ENCODE data around the gene SUSD3. TPM values are rescaled to one million over a fixed set of nuclear protein-coding genes. Genes with fewer than 3 reads are reported as not detected.

The SUSD3 gene
- polyA plus RNA-seq, 4 donors, result 3.7 to 10.1 (median 3.8) TPM; not detected in 1

- WGBS, 3 donors, result 95 to 99% (median 96%) methylated on average over 4 of the region's 4 CpGs
- Histone ChIP-seq H3K27me3 (ENCODE audit: control insufficient read depth in 3 of 3, insufficient read depth in 3 of 3, low read length in 3 of 3) (no peaks in the 10 kb centered on the region), H3K9me3 (ENCODE audit: control insufficient read depth in 2 of 2, insufficient read depth in 1 of 2, low read depth in 1 of 2, low read length in 1 of 2) (no peaks in the 10 kb centered on the region), H3K4me3 (ENCODE audit: low read depth in 1 of 3, low read length in 3 of 3) (no peak overlapping the region), H3K36me3 (ENCODE audit: control insufficient read depth in 3 of 3, insufficient read depth in 2 of 3, low read depth in 1 of 3, low read length in 3 of 3) (peaks cover 0 to 13% (median 0%) of the 10 kb centered on the region in 3 donors), H3K27ac (ENCODE audit: low read depth in 1 of 3, low read length in 2 of 3) (no peak overlapping the region), H3K4me1 (ENCODE audit: control insufficient read depth in 3 of 3, insufficient read depth in 2 of 3, low read depth in 1 of 3, low read length in 2 of 3) (peaks cover 0 to 4% (median 0%) of the 10 kb centered on the region in 3 donors)
- no peak for FAIRE-seq
- DNase-seq, result no peak
Measured at GRCh38 chr9:93068956-93069355, 10.5 kb downstream of the SUSD3 start.

GRCh38 chr9:93071464-93071863, 13.0 kb downstream of the SUSD3 start:
- no peaks in the 10 kb centered on the region for H3K9me3 ChIP-seq (ENCODE audit: control insufficient read depth in 2 of 2, insufficient read depth in 1 of 2, low read depth in 1 of 2, low read length in 1 of 2)
- H3K27me3 ChIP-seq (ENCODE audit: control insufficient read depth in 3 of 3, insufficient read depth in 3 of 3, low read length in 3 of 3), result no peaks in the 10 kb centered on the region
- H3K4me1 ChIP-seq (ENCODE audit: control insufficient read depth in 3 of 3, insufficient read depth in 2 of 3, low read depth in 1 of 3, low read length in 2 of 3), result peaks cover 0 to 4% (median 0%) of the 10 kb centered on the region in 3 donors
- H3K36me3 ChIP-seq (ENCODE audit: control insufficient read depth in 3 of 3, insufficient read depth in 2 of 3, low read depth in 1 of 3, low read length in 3 of 3), result peaks cover 0 to 2% (median 0%) of the 10 kb centered on the region in 3 donors
- peak overlapping the region in 1 of 3 donors; percentile 8 for H3K27ac ChIP-seq (ENCODE audit: low read depth in 1 of 3, low read length in 2 of 3)
- FAIRE-seq (no peak), DNase-seq (no peak)
- H3K4me3 ChIP-seq (ENCODE audit: low read depth in 1 of 3, low read length in 3 of 3), result no peak overlapping the region
- WGBS, 3 donors, result 43 to 79% (median 72%) methylated on average over 7 of the region's 7 CpGs

- Histone ChIP-seq H3K9me3 (ENCODE audit: control insufficient read depth in 2 of 2, insufficient read depth in 1 of 2, low read depth in 1 of 2, low read length in 1 of 2) (no peaks in the 10 kb centered on the region), H3K27me3 (ENCODE audit: control insufficient read depth in 3 of 3, insufficient read depth in 3 of 3, low read length in 3 of 3) (no peaks in the 10 kb centered on the region), H3K4me3 (ENCODE audit: low read depth in 1 of 3, low read length in 3 of 3) (no peak overlapping the region), H3K27ac (ENCODE audit: low read depth in 1 of 3, low read length in 2 of 3) (no peak overlapping the region), H3K4me1 (ENCODE audit: control insufficient read depth in 3 of 3, insufficient read depth in 2 of 3, low read depth in 1 of 3, low read length in 2 of 3) (peaks cover 0 to 4% (median 0%) of the 10 kb centered on the region in 3 donors), H3K36me3 (ENCODE audit: control insufficient read depth in 3 of 3, insufficient read depth in 2 of 3, low read depth in 1 of 3, low read length in 3 of 3) (peaks cover 0 to 2% (median 0%) of the 10 kb centered on the region in 3 donors)
- no peak for FAIRE-seq
- DNase-seq, result peak in 1 of 2 donors; percentile 24
- 23 to 34% (median 28%) methylated on average over 5 of the region's 5 CpGs for WGBS, 3 donors
Measured at GRCh38 chr9:93072383-93072795, 13.9 kb downstream of the SUSD3 start.

- WGBS, 3 donors, result 88 to 93% (median 89%) methylated on average over 11 to 12 of the region's 12 CpGs
- no peak overlapping the region for H3K27ac ChIP-seq (ENCODE audit: low read depth in 1 of 3, low read length in 2 of 3)
- peaks cover 0 to 4% (median 0%) of the 10 kb centered on the region in 3 donors for H3K4me1 ChIP-seq (ENCODE audit: control insufficient read depth in 3 of 3, insufficient read depth in 2 of 3, low read depth in 1 of 3, low read length in 2 of 3)
- H3K27me3 ChIP-seq (ENCODE audit: control insufficient read depth in 3 of 3, insufficient read depth in 3 of 3, low read length in 3 of 3), result no peaks in the 10 kb centered on the region
- DNase-seq, result no peak
- H3K4me3 ChIP-seq (ENCODE audit: low read depth in 1 of 3, low read length in 3 of 3), result no peak overlapping the region
- no peaks in the 10 kb centered on the region for H3K9me3 ChIP-seq (ENCODE audit: control insufficient read depth in 2 of 2, insufficient read depth in 1 of 2, low read depth in 1 of 2, low read length in 1 of 2)
- H3K36me3 ChIP-seq (ENCODE audit: control insufficient read depth in 3 of 3, insufficient read depth in 2 of 3, low read depth in 1 of 3, low read length in 3 of 3), result peaks cover 0 to 11% (median 0%) of the 10 kb centered on the region in 3 donors
- no peak for FAIRE-seq
Measured at GRCh38 chr9:93076101-93076791, 17.7 kb downstream of the SUSD3 start.

- Histone ChIP-seq H3K9me3 (ENCODE audit: control insufficient read depth in 2 of 2, insufficient read depth in 1 of 2, low read depth in 1 of 2, low read length in 1 of 2) (no peaks in the 10 kb centered on the region), H3K36me3 (ENCODE audit: control insufficient read depth in 3 of 3, insufficient read depth in 2 of 3, low read depth in 1 of 3, low read length in 3 of 3) (peaks cover 0 to 13% (median 0%) of the 10 kb centered on the region in 3 donors), H3K4me3 (ENCODE audit: low read depth in 1 of 3, low read length in 3 of 3) (no peak overlapping the region), H3K4me1 (ENCODE audit: control insufficient read depth in 3 of 3, insufficient read depth in 2 of 3, low read depth in 1 of 3, low read length in 2 of 3) (peaks cover 0 to 4% (median 0%) of the 10 kb centered on the region in 3 donors), H3K27me3 (ENCODE audit: control insufficient read depth in 3 of 3, insufficient read depth in 3 of 3, low read length in 3 of 3) (no peaks in the 10 kb centered on the region), H3K27ac (ENCODE audit: low read depth in 1 of 3, low read length in 2 of 3) (no peak overlapping the region)
- WGBS, 3 donors, result 94 to 97% (median 96%) methylated on average over 2 of the region's 2 CpGs
- no peak for DNase-seq
- FAIRE-seq, result no peak
Measured at GRCh38 chr9:93076792-93077128, 18.3 kb downstream of the SUSD3 start.

- Histone ChIP-seq H3K27me3 (ENCODE audit: control insufficient read depth in 3 of 3, insufficient read depth in 3 of 3, low read length in 3 of 3) (no peaks in the 10 kb centered on the region), H3K27ac (ENCODE audit: low read depth in 1 of 3, low read length in 2 of 3) (no peak overlapping the region), H3K4me3 (ENCODE audit: low read depth in 1 of 3, low read length in 3 of 3) (no peak overlapping the region), H3K36me3 (ENCODE audit: control insufficient read depth in 3 of 3, insufficient read depth in 2 of 3, low read depth in 1 of 3, low read length in 3 of 3) (peaks cover 0 to 12% (median 0%) of the 10 kb centered on the region in 3 donors), H3K9me3 (ENCODE audit: control insufficient read depth in 2 of 2, insufficient read depth in 1 of 2, low read depth in 1 of 2, low read length in 1 of 2) (no peaks in the 10 kb centered on the region), H3K4me1 (ENCODE audit: control insufficient read depth in 3 of 3, insufficient read depth in 2 of 3, low read depth in 1 of 3, low read length in 2 of 3) (peaks cover 0 to under 1% (median 0%) of the 10 kb centered on the region in 3 donors)
- FAIRE-seq (no peak), DNase-seq (no peak)
- WGBS, 3 donors, result 94 to 100% (median 94%) methylated on average over 1 of the region's 1 CpG
Measured at GRCh38 chr9:93077367-93077766, 18.9 kb downstream of the SUSD3 start.

GRCh38 chr9:93077811-93078210, 19.3 kb downstream of the SUSD3 start:
- Histone ChIP-seq H3K36me3 (ENCODE audit: control insufficient read depth in 3 of 3, insufficient read depth in 2 of 3, low read depth in 1 of 3, low read length in 3 of 3) (peaks cover 0 to 12% (median 0%) of the 10 kb centered on the region in 3 donors), H3K27ac (ENCODE audit: low read depth in 1 of 3, low read length in 2 of 3) (no peak overlapping the region), H3K4me1 (ENCODE audit: control insufficient read depth in 3 of 3, insufficient read depth in 2 of 3, low read depth in 1 of 3, low read length in 2 of 3) (no peaks in the 10 kb centered on the region), H3K9me3 (ENCODE audit: control insufficient read depth in 2 of 2, insufficient read depth in 1 of 2, low read depth in 1 of 2, low read length in 1 of 2) (no peaks in the 10 kb centered on the region), H3K4me3 (ENCODE audit: low read depth in 1 of 3, low read length in 3 of 3) (no peak overlapping the region), H3K27me3 (ENCODE audit: control insufficient read depth in 3 of 3, insufficient read depth in 3 of 3, low read length in 3 of 3) (no peaks in the 10 kb centered on the region)
- no peak for FAIRE-seq
- no peak for DNase-seq
- 96 to 98% (median 96%) methylated on average over 16 of the region's 16 CpGs for WGBS, 3 donors

GRCh38 chr9:93079371-93079770, 20.9 kb downstream of the SUSD3 start:
- Histone ChIP-seq H3K4me1 (ENCODE audit: control insufficient read depth in 3 of 3, insufficient read depth in 2 of 3, low read depth in 1 of 3, low read length in 2 of 3) (peaks cover 0 to 4% (median 0%) of the 10 kb centered on the region in 3 donors), H3K36me3 (ENCODE audit: control insufficient read depth in 3 of 3, insufficient read depth in 2 of 3, low read depth in 1 of 3, low read length in 3 of 3) (peaks cover 0 to 16% (median 0%) of the 10 kb centered on the region in 3 donors), H3K4me3 (ENCODE audit: low read depth in 1 of 3, low read length in 3 of 3) (no peak overlapping the region), H3K27me3 (ENCODE audit: control insufficient read depth in 3 of 3, insufficient read depth in 3 of 3, low read length in 3 of 3) (no peaks in the 10 kb centered on the region), H3K9me3 (ENCODE audit: control insufficient read depth in 2 of 2, insufficient read depth in 1 of 2, low read depth in 1 of 2, low read length in 1 of 2) (no peaks in the 10 kb centered on the region), H3K27ac (ENCODE audit: low read depth in 1 of 3, low read length in 2 of 3) (no peak overlapping the region)
- no peak for FAIRE-seq
- DNase-seq, result no peak
- 89 to 98% (median 96%) methylated on average over 13 of the region's 13 CpGs for WGBS, 3 donors
